Bronchial epithelial cell (primary cell): ENCODE results near the gene RALGPS1. TPM values are rescaled to one million over a fixed set of nuclear protein-coding genes. Genes with fewer than 3 reads are reported as not detected.
A peak's percentile ranks its signal among the peaks of the same experiment; 100 is the strongest.
"Not testable (repeated sequence)": the region's sequence is repeated elsewhere in the genome, so short reads cannot be mapped to it uniquely, and the experiment has no call there.

Experiments
- DNase-seq: peaks from one replicate; pipeline ENCODE4 v3.0.0-alpha.2; 2010; ENCODE audit warnings: low read depth
- FAIRE-seq: peaks from 2 replicates; lab custom pipeline; 2011; peaks lifted over from hg19 to GRCh38; lab: Jason Lieb, UNC
- H3K27me3 ChIP-seq: 2 replicates; pipeline ENCODE4 v1.5.1; 2011; ENCODE audit warnings: low read length; ENCODE audit not compliant: control insufficient read depth, insufficient read depth
- H3K36me3 ChIP-seq: 2 replicates; pipeline ENCODE4 v1.5.1; 2011; ENCODE audit warnings: low read length; ENCODE audit not compliant: control insufficient read depth, insufficient read depth
- H3K4me3 ChIP-seq: 2 replicates; pipeline ENCODE4 v1.5.1; 2011; ENCODE audit warnings: mild to moderate bottlenecking, low read depth, low read length, control low read depth
- total RNA-seq: library from RNA; depleted of rRNA; stranded (reverse); fragments of >200 nt; gene quantifications from 2 replicates; pipeline ENCODE4 v1.2.1, GENCODE V29; 2014
- TF ChIP-seq, protein P1 (sequence below): IDR thresholded peaks from 2 replicates; pipeline ENCODE4 v1.5.1; 2011; ENCODE audit warnings: mild to moderate bottlenecking, moderate library complexity, low read length, control low read depth, inconsistent platforms; ENCODE audit not compliant: insufficient read depth, severe bottlenecking

RALGPS1 gene
- total RNA-seq, 1 donor from 2014 or later = 3.2 TPM

- peaks cover 7% of the 10 kb centered on the region for H3K27me3 ChIP-seq
- TF ChIP-seq, protein P1, sequence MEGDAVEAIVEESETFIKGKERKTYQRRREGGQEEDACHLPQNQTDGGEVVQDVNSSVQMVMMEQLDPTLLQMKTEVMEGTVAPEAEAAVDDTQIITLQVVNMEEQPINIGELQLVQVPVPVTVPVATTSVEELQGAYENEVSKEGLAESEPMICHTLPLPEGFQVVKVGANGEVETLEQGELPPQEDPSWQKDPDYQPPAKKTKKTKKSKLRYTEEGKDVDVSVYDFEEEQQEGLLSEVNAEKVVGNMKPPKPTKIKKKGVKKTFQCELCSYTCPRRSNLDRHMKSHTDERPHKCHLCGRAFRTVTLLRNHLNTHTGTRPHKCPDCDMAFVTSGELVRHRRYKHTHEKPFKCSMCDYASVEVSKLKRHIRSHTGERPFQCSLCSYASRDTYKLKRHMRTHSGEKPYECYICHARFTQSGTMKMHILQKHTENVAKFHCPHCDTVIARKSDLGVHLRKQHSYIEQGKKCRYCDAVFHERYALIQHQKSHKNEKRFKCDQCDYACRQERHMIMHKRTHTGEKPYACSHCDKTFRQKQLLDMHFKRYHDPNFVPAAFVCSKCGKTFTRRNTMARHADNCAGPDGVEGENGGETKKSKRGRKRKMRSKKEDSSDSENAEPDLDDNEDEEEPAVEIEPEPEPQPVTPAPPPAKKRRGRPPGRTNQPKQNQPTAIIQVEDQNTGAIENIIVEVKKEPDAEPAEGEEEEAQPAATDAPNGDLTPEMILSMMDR = no peak
- DNase-seq = no peak
- no peak overlapping the region for H3K4me3 ChIP-seq
- H3K36me3 ChIP-seq = no peaks in the 10 kb centered on the region
- FAIRE-seq = no peak
These were observed 256.1 kb downstream of the RALGPS1 start for GRCh38 chr9:127170652-127171051.

DNA sequence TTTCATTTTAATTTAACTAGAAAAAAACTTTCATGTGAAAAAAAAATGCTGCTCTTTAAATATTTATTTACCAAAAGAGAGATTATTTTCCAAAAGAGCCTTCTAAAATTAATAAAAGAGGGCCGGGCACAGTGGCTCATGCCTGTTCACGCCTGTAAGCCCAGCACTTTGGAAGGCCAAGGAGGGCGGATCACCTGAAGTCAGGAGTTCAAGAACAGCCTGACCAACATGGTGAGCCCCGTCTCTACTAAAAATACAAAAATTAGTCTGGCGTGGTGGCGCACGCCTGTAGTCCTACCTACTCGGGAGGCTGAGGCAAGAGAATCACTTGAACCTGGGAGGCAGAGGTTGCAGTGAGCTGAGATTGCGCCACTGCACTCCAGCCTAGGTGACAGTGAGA lies 256.8 kb downstream of the RALGPS1 start:
- FAIRE-seq, H3K36me3 ChIP-seq, H3K4me3 ChIP-seq, DNase-seq, H3K27me3 ChIP-seq: not testable (repeated sequence)

DNA sequence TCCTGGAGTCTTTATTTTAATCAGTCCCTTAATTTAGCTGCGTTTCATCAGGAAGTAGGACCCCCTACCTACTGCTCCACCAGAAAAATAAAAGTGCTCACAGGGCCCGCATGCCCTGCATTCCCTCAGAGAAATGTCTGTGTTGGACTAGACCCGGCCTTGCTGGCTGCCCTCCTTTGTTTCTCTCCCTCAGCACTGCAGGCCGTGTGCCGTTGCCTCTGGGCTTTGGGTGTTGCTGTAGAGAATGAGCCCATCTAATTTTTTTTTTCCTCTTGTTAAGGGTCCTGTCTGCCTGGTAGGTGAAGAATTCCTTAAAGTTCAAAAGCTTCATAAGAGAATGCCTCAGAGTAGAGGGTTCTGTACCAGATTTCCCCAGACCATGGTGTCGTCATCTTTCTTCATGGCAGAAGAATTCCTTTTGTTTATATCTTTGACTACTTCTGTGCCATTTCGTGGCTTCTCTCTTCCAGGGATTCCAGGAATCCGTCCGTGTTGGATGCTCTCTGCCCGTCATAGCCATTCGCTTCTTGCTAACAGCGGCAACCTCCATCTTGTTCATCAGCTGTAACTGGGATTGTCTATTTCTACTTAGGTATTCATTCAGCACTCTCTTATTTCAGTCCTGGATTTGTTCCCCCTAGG lies 257.6 kb downstream of the RALGPS1 start:
- Histone ChIP-seq H3K4me3 (no peak overlapping the region), H3K27me3 (peaks cover 10% of the 10 kb centered on the region), H3K36me3 (no peaks in the 10 kb centered on the region)
- DNase-seq = no peak
- no peak for FAIRE-seq
- TF ChIP-seq, protein P1 = no peak

- TF ChIP-seq, protein P1 = no peak
- peaks cover 11% of the 10 kb centered on the region for H3K27me3 ChIP-seq
- FAIRE-seq (peak; percentile 28), DNase-seq (no peak)
- no peaks in the 10 kb centered on the region for H3K36me3 ChIP-seq
- H3K4me3 ChIP-seq = no peak overlapping the region
These were observed 258.5 kb downstream of the RALGPS1 start for GRCh38 chr9:127173063-127173462.

DNA sequence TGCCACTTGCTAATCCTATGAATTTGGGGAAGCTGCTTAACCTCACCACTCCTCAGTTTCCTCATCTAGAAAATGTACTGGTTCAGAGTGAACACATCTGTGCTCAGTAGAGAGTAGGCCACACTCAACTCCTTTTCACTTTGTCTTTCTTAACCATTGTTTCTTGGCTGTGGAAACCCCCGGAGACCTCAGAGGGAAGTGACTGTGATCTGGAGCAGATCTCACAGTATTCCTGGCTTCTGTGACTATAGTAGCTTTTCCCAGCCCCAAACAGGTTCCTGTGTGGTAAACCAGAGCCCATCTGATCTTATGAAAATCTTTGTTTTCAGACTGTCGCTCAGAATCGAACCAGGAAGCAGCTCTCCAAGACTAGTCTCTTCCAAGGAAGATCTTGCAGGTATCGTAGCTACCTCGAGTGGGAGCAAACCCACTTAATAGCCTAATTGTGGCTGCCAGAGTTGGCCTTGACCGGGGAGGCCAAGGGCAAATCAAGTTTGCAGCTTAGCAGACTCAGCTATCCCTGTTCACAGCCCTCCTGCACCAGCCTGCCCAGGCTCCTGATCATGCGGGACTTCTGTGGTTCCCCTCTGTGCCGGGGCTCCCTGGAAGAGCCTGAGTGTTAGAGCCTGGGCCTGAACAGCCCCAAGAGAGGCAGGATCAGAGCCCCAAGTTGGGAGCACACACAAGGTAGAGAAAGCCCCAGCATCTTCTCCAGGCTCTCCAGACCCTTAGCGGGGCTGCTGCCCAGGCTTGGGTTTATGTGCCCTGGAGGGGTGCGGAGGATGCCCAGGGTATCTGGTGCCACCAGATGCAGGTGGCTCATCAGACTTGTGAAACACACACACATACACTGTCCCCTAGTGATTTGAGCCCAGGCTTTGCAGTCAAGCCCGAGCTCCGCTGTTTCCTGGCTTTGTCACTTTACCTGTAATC lies 260.1 kb downstream of the RALGPS1 start:
- FAIRE-seq = no peak

DNA sequence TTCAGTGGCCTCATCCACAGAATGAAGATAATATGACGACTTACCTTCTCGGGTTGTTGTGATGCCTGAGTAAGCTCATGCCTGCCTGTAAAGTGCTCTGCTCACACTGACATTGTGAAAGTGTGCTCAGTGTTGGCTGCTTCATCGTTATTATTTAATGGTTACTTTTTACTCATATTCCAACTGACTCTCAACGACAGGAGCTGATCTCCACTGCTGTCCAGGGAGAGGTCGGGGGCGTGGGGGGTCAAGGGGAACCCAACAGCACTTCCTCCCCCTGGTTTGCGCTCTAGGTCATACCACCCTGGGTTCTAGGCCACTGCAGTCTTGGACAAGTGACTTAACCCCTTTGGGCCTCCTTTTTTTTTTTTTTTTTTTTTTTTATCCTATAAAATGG lies 260.7 kb downstream of the RALGPS1 start:
- TF ChIP-seq, protein P1 = no peak
- Histone ChIP-seq H3K4me3 (no peak overlapping the region), H3K27me3 (peaks cover 20% of the 10 kb centered on the region), H3K36me3 (no peaks in the 10 kb centered on the region)
- FAIRE-seq (no peak), DNase-seq (no peak)

More for the DNA sequence above, 260.1 kb downstream of the RALGPS1 start:
- DNase-seq = no peak
- Histone ChIP-seq H3K36me3 (no peaks in the 10 kb centered on the region), H3K27me3 (peaks cover 19% of the 10 kb centered on the region), H3K4me3 (no peak overlapping the region)
- TF ChIP-seq, protein P1 = no peak
